ENCODE results near the gene LAMC1. TPM values are rescaled to one million over a fixed set of nuclear protein-coding genes. Genes with fewer than 3 reads are reported as not detected.

LAMC1 gene
- total and polyA plus RNA-seq, 2 of the 4 experiments (the other 2 are of a cell fraction) = 249 to 394 TPM

DNA sequence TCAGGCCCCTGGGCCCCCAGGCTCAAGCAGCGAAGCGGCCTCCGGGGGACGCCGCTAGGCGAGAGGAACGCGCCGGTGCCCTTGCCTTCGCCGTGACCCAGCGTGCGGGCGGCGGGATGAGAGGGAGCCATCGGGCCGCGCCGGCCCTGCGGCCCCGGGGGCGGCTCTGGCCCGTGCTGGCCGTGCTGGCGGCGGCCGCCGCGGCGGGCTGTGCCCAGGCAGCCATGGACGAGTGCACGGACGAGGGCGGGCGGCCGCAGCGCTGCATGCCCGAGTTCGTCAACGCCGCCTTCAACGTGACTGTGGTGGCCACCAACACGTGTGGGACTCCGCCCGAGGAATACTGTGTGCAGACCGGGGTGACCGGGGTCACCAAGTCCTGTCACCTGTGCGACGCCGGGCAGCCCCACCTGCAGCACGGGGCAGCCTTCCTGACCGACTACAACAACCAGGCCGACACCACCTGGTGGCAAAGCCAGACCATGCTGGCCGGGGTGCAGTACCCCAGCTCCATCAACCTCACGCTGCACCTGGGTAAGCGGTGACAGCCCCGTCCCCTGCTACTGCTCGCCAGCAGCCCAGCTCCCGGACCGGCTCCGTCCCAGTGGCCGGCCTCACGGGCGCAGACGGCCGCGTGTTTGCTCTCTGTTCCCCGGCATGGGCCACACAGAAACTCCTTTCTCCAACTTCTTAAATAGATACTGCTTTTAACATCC is 539 bp downstream of the LAMC1 start:
- TSS peak; percentile 82 for BruUV-seq (replicated peaks)
- DNase-seq = peak; percentile 47

More for the DNA sequence above, 539 bp downstream of the LAMC1 start:
- H2BK15ac ChIP-seq (ENCODE audit: low read depth, low read length) = peak overlapping the region; percentile 35; the same call in 1 of the 3 replicates
- WGBS, 2 experiments (ENCODE audit: extremely low coverage in 2 of 2, insufficient read length in 1 of 2) = 0% methylated on average over 35 of the region's 68 CpGs; no CpG with 5 or more reads in 1 of the 2 experiments
- peak overlapping the region; percentile 15 to 53; a peak in 2 of 4 replicates for H4K8ac ChIP-seq (ENCODE audit: low read depth in 2 of 2, low read length in 2 of 2)
- dilution Hi-C loops (cut with HindIII; ENCODE audit: low sequenced_read_pairs, unreplicated experiment) (no loop called here), in situ Hi-C loops (cut with MboI; ENCODE audit: low sequenced_read_pairs) (loop anchor here (5.0 to 10.0 kb wide), 2 partner anchors 66 to 211 kb away; no protein-coding TSS in a partner anchor), intact Hi-C loops (cut with micrococcal nuclease) (loop anchor here (1.0 to 5.0 kb wide), 8 partner anchors 37 to 449 kb away; partner anchors contain the start of gene SMG7)
- peak overlapping the region; percentile 71 for H2AFZ ChIP-seq (replicated peaks; ENCODE audit: low read length, poor library complexity)
- ATAC-seq (ENCODE audit: low read depth) = peak; percentile 31
- no peak for TF ChIP-seq MAFK (IDR thresholded peaks at IDR 0.05; ENCODE audit: low read depth, low read length)
- TF ChIP-seq, protein P1, sequence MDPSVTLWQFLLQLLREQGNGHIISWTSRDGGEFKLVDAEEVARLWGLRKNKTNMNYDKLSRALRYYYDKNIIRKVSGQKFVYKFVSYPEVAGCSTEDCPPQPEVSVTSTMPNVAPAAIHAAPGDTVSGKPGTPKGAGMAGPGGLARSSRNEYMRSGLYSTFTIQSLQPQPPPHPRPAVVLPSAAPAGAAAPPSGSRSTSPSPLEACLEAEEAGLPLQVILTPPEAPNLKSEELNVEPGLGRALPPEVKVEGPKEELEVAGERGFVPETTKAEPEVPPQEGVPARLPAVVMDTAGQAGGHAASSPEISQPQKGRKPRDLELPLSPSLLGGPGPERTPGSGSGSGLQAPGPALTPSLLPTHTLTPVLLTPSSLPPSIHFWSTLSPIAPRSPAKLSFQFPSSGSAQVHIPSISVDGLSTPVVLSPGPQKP (IDR thresholded peaks at IDR 0.05; ENCODE audit: borderline replicate concordance, low read depth, low read length) = no peak
- no peak; the same call in 1 of the 2 replicates for TF ChIP-seq POLR2A (IDR thresholded peaks at IDR 0.05; ENCODE audit: low read depth, low read length)
- peak; percentile 85; the same call in 1 of the 2 replicates for TF ChIP-seq CHD1 (IDR thresholded peaks at IDR 0.05; ENCODE audit: low read depth, low read length)
- TF ChIP-seq RAD21 (IDR thresholded peaks at IDR 0.05; ENCODE audit: low read length) = peak; percentile 40
- peak; percentile 72 for TF ChIP-seq BHLHE40 (IDR thresholded peaks at IDR 0.05; ENCODE audit: low read depth, low read length)
- TF ChIP-seq, protein P2, sequence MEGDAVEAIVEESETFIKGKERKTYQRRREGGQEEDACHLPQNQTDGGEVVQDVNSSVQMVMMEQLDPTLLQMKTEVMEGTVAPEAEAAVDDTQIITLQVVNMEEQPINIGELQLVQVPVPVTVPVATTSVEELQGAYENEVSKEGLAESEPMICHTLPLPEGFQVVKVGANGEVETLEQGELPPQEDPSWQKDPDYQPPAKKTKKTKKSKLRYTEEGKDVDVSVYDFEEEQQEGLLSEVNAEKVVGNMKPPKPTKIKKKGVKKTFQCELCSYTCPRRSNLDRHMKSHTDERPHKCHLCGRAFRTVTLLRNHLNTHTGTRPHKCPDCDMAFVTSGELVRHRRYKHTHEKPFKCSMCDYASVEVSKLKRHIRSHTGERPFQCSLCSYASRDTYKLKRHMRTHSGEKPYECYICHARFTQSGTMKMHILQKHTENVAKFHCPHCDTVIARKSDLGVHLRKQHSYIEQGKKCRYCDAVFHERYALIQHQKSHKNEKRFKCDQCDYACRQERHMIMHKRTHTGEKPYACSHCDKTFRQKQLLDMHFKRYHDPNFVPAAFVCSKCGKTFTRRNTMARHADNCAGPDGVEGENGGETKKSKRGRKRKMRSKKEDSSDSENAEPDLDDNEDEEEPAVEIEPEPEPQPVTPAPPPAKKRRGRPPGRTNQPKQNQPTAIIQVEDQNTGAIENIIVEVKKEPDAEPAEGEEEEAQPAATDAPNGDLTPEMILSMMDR (conservative IDR thresholded peaks at IDR 0.05; ENCODE audit: low read depth, low read length) = peak; percentile 40
- peak; percentile 41 for TF ChIP-seq SMC3 (IDR thresholded peaks at IDR 0.05; ENCODE audit: low read depth, low read length)
- peaks cover 0 to 25% of the 10 kb centered on the region in 2 experiments; a peak in 2 of 4 replicates for H3K79me1 ChIP-seq (ENCODE audit: low read depth in 1 of 2, low read length in 2 of 2)
- H3K4me3 ChIP-seq (ENCODE audit: insufficient read depth, low read depth, low read length) = peak overlapping the region; percentile 84
- ChIA-PET CTCF (no interaction called here), POLR2A (ENCODE audit: unreplicated experiment) (no interaction called here)
- peaks cover 4% of the 10 kb centered on the region for H3K4me1 ChIP-seq (ENCODE audit: control insufficient read depth, insufficient read depth, low read length)
- peak overlapping the region; percentile 90 for H2AK9ac ChIP-seq (replicated peaks; ENCODE audit: low read depth, low read length, poor library complexity)
- H2BK20ac ChIP-seq (ENCODE audit: low read depth, low read length) = no peak overlapping the region
- H3K9me1 ChIP-seq (ENCODE audit: insufficient read depth, low read length) = peaks cover 2% of the 10 kb centered on the region
- no peaks in the 10 kb centered on the region for H3K27me3 ChIP-seq (ENCODE audit: control insufficient read depth, insufficient read depth, low read length)
- peak overlapping the region; percentile 88 for H3K56ac ChIP-seq (ENCODE audit: extremely low read depth, insufficient read depth, low read length)
- H4K5ac ChIP-seq (ENCODE audit: low read depth, low read length) = 0 out of 2 replicates have a peak overlapping the region, but pooled peaks have one; percentile 13
- H3K23ac ChIP-seq (ENCODE audit: low read depth, low read length) = peak overlapping the region; percentile 82
- peak overlapping the region; percentile 74; the same call in 1 of the 2 replicates for H2AK5ac ChIP-seq (ENCODE audit: low read depth, low read length)
- peak overlapping the region; percentile 62 for H3K4ac ChIP-seq (ENCODE audit: low read depth, low read length)
- peak overlapping the region; percentile 95 for H3K9ac ChIP-seq (ENCODE audit: low read depth, low read length)
- no peaks in the 10 kb centered on the region for H3K9me3 ChIP-seq (ENCODE audit: control insufficient read depth, insufficient read depth, low read length)
- H3K4me2 ChIP-seq (ENCODE audit: low read depth, low read length) = peak overlapping the region; percentile 82
- H4K20me1 ChIP-seq (ENCODE audit: insufficient read depth, low read length) = peaks cover 39% of the 10 kb centered on the region
- H2BK5ac ChIP-seq (ENCODE audit: low read depth, low read length, poor library complexity, severe bottlenecking) = peak overlapping the region; percentile 97
- H4K91ac ChIP-seq (ENCODE audit: insufficient read depth, low read depth, low read length) = peak overlapping the region; percentile 62
- H3K27ac ChIP-seq (ENCODE audit: insufficient read depth, low read length) = peak overlapping the region; percentile 56
- no peaks in the 10 kb centered on the region; the same call in 1 of the 2 replicates for H3K36me3 ChIP-seq (ENCODE audit: control insufficient read depth, insufficient read depth, low read length)
- H3K18ac ChIP-seq (ENCODE audit: low read depth, low read length) = peak overlapping the region; percentile 73
- H2BK120ac ChIP-seq (ENCODE audit: low read depth, low read length) = peak overlapping the region; percentile 21
- H3K14ac ChIP-seq (replicated peaks; ENCODE audit: low read depth, low read length) = peak overlapping the region; percentile 72

Data from IMR-90 (cell line).